ENCODE data around the gene CRISPLD2. TPM values are rescaled to one million over a fixed set of nuclear protein-coding genes. Genes with fewer than 3 reads are reported as not detected.

The CRISPLD2 gene
- total RNA-seq, 1 donor from 2014 or later = 117 TPM

DNA sequence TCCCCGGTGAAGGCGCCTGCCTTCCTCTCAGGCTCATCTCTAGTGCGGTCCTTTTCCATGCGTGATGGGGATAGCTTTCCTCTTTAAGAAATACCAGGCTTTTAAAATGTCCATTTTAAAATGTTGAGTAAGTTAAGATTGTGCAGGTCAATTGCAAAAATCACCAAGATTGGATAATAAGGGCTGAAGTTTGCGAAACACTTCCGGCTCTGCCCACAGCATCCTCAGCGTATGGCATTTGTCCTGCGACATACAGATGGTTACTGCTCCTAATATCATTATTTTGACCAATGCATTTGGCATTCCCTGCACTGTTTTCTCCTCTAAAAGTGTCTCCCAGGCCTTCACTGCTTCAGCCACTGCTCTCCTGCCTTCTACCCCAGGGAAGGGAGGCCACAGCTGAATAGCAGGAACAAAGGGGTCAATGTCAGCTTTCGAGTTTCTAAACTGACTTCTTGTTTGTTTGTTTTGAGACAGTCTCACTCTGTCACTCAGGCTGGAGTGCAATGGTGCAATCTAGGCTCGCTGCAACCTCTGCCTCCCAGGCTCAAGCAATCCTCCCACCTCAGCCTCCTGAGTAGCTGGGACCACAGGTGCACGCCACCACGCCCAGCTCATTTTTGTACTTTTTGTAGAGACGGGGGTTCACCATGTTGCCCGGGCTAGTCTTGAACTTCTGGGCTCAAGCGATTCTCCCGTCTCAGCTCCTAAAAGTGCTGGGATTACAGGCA is 91.9 kb downstream of the CRISPLD2 start:
- DNase-seq (ENCODE audit: low spot score) = no peak

DNA sequence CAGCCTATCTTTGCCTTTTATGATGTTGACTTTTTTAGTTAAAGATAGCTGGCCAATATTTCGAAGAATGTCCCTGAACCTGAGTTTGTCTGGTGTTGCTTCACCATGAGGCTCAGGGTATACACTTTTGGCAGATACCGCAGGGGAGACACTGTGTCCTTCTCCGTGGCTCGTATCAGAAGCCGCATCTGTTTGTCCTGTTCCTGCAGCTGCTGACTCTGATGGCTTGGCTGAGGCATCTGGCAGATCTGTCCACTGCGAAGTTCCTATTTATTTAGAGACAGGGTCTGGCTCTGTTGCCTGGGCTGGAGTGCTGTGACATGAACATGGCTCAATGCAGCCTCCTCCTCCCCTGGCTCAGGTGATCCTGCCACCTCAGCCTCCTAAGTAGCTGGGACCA is 93.5 kb downstream of the CRISPLD2 start:
- no peak for DNase-seq (ENCODE audit: low spot score)

DNA sequence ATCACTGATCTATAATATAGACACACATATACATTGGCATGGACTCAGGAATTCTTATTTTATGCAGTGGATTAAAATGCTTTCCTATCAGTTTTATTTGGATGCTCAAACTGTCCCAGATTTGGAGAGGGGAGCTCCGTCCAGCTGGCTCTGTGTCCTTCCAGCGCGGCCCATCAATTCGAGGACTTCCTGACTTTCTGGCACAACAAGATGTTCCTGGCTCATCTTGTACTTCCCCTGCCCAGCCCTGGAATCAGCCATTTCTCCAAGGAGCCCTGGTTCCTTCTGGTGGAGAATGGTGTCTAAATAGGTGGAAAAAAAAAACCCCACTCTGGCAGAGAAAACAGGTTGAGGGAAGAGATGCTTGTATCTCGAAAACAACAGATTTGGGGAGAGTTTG is 94.5 kb downstream of the CRISPLD2 start:
- DNase-seq (ENCODE audit: low spot score) = no peak

DNA sequence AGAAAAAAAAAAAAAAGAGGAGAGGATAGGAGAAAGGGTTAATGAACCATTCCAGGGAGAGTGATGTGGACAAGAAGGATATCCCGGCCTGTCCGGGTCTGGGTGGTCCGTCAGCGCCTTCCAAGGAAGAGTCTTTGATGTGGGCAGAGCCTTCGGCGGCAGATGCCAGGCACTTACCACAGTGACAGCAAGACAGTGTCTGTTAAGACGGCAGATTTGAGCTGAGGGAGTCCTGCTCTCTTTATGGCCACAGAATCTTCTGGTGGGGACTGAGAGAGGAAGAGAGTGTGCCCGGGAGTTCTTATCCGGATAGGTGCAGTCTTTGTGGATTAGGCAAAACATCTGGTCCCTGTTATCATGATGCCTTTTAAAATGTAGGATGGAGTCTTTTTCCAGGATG is 96.4 kb downstream of the CRISPLD2 start:
- no peak for DNase-seq (ENCODE audit: low spot score)

DNA sequence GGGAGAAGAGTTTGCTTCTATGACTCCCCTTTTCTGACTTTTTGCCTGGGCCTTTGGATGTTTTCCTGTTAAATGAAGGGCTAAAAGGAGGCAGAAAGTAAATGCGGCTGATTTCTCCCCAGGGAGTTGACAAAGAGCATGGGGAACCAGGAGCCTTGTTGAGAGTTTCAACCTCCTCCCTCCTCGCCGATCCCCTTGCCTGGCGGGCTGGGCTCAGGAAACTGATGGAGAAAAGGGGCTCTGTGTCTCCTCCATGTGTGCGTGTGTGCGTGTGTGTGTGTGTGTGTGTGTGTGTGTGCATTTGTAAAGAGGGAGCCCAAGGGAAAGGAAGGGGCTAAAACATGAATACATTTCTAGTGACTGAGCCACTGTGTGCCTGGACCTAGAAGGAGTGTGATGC is 97.1 kb downstream of the CRISPLD2 start:
- DNase-seq (ENCODE audit: low spot score) = no peak

DNA sequence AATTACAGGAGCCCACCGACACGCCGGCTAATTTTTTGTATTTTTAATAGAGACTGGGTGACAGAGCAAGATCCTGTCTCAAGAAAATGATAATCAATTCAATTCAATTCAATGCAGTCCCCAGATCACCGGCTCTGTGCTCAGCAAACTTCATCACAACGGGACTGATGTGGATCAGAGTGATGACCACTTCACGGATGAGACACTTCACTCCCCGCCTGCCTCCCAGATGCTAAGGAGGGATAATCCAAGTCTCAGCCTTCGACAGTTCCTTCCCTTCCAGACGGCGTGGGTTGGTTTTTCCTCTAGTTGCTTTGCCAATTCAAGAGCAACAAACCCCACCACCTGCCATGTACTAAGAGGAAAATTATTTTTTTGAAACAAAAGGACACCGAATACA is 97.7 kb downstream of the CRISPLD2 start:
- DNase-seq (ENCODE audit: low spot score) = no peak

DNA sequence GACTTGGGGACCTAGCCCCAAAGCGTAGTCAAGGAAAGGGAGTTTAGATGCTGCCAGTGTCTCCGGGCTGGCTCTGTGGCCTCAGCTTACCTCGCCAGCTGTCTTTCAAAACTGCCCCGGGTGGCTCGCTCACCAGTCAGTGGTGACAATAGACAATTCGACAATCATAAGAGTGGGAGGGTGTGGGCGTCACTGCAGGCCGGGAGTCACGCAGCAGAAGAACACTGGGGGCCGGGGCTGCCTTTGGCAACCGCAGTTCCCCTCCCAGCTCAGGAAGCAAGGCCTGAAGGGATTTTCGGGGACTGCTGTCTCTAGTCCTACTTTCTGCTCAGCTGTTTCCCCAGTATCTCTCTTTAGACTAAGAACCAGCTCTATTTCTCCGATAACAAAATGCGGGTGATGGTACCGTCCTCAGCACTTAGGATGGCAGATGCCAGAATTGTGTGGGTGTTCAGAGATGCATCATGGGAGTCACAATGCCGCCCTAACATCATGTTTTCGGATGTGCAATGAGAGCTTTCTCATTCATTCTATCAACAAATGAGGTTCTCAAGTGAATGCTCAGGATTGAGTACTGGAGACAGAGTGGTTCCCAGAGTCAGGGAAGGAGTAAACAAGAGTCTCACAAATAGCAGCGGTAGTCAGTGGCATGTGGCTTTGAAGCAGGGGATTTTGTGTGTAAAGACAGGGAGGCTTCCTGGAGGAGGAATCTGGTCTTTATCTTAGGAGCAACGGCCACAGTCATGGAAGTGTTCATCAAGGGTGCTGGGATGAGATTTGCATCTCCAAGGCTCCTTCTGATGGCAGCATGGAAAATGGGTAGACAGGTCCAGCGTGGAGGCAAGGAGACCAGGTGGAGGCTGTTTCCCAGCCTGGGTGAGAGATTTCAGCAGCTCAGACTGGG is 98.5 kb downstream of the CRISPLD2 start:
- DNase-seq (ENCODE audit: low spot score) = no peak

DNA sequence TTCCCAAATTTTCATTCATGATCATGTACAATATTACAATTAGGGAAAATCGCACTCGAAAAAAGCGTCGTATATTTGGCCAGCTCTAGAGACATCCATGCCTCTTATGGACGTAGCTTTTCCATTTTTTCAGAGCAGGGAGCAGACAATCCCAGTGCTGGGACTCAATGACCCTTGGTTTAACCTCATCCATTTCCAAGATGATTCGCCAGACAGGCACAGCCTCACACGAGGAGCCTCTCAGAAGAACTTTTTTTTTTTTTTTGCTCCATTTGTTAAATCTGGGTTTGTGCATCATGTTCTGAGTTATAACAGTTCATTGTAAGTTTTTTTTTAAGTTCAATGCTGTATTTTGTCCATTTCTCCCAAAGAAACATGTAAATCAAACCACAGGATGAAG is 99.5 kb downstream of the CRISPLD2 start:
- no peak for DNase-seq (ENCODE audit: low spot score)

DNA sequence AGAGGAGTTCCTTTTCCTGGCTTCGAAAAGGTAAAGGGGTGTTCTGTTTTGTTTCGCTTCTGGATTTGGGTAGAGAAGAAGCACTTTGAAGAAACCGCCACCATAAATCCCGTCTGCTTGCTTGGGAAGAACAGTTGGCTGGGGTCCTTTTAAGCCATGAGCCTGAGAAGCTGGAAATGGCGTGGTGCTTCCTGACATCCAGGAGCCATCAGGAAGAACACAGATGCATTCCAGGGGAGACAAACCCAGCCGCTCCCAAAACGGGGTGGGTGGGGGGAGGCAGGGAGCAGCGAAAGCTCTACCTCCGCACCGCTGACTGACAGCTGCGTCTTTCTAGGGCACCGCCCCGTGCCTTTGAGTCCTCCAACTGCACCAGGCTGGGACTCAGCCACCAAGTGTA is 99.9 kb downstream of the CRISPLD2 start:
- no peak for DNase-seq (ENCODE audit: low spot score)

DNA sequence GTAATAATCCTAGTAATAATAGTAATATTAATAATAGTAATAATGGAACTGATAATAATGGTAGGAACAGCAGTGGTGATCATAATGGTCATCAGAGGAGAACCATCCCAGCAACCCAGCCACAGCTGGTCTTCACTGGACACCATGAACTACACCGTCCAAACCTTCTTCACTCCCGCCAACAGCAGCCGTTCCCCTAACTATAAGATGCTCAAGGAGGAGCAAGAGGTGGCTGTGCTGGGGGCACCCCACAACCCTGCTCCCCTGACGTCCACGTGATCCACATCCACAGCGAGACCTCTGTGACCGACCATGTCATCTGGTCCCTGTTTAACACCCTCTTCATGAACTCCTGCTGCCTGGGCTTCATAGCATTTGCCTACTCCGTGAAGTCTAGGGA is 100.5 kb downstream of the CRISPLD2 start:
- DNase-seq (ENCODE audit: low spot score) = no peak

DNA sequence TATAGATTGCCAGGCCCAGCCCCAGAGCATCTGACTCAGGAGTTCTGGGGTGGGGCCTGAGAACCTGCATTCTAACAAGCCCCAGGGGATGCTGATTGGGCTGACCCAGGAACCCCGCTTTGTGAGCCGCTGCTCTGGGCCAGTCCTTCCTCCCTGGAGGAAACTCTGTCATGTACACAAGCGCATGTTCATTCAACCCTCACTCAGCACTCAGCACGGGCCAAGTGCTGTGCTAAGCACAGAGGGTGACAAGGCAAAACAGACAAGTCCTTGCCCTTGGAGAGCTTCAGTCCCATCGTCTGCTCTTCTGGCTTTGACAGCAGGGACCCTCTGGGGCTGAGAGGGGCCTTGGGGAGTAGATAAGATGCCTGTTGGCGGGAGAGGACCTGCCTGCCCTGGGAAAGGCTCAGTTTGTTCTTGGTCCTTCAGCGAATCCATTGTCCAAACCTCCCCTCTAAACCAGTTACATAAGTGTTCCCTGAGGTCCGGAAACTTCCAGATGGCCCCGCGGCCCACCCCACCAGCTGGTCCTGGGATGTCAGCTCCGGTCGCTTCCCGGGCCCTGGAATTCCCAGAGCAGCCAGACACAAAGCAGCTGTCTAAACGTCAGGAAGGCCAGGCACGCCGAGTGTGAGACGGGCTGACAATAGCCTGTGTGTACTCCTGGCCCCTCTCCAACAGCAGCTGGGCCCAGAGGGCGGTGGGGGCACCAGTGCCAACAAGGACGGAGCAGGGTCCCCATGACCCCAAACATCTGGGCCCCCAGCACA is 102.8 kb downstream of the CRISPLD2 start:
- peak; percentile 74 for DNase-seq (ENCODE audit: low spot score)

DNA sequence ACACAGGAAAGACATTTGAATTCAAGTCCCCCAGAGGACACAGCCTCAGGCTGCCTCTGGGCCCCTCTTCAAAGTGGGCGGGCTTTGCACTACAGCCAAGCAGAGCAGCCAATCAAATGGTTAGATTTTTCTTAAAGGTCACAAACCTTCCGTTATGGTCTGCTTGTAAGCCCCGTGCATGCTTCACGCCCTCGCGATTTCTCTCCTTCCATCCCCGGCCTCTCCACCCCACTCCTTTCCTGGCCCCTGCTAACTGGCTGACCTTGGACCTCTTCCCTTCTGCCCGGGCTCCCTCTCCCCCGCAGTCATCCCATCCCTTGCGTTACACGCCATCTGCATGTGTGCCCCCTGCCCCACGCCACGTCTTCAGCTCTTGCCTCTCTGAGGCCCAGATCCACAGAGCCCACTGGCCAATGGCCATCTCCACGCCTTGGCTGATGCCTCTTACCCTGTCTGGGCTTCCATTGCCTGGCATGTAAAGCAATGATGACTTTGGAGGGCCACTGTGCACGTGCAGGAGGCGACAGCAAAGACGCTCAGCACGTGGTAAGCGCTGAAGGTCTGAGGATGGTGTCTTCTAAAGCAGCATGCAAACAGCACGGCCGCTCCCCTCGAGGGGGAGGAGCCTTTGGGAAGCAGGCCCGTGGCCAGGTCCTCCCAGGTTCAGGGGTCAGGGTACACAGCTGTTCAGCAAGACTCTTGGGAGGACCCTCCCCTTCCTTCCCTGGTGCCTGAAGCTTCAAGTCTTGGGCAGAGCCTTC is 104.7 kb downstream of the CRISPLD2 start:
- no peak for DNase-seq (ENCODE audit: low spot score)

DNA sequence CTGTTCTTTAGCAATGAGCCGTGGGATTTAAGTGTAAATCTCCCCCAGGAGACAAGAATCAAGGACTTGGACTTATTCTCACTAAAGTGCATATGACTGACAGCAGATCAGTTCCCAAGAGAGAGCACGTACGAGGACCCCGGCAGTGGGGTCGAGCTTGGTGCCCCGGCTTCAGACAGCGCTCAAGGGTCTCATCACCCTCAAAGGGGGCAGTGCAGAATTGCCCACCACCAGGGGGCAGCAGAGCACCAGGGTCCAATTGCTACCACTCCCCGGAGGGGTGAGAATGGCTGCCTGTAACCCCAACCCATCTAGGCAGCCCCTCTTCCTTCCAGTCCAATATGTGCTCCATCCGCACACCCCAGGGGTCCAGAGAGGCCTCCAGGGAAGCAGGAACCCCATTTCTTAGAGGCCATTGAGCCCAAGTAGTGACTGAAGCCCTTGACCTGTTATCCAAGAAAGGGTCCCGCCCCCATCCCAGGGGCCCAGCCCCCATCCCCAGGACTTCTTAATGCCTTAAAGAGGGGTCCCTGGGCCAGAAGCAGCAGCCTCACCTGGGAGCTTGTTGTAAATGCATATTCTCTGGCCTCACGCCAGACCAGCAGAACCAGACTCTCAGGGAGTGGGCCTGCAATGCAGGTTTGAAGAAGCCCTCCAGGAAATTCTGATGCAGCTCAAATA is 105.4 kb downstream of the CRISPLD2 start:
- peak; percentile 48 for DNase-seq (ENCODE audit: low spot score)

DNA sequence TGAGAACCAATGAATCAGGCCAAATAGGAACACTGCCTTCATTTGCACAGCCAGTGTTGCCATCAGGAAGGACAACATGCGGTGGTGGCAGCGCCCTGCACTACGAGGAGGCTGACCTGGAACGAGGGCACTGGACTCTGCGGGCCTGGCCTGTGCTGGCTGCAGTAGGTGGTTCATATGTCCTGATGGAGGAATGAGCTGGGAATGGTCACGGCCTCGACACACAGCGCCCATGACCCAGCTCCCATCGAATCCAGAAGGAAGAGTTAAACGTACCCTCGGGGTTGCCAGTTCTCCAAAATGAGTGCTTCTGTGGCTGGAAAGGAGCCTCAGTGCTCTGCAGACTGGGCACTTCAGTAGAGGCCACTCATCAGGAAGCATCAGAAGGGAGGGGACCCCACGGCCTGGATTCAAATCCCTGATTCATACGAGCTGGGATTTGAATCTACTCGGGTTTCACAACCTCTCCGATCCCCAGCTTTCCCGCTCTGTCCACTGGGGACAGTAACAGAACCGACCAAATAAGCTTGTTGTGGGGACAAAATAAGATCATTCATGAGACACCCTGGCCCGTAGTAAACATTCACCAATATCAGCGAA is 106.1 kb downstream of the CRISPLD2 start:
- DNase-seq (ENCODE audit: low spot score) = no peak

DNA sequence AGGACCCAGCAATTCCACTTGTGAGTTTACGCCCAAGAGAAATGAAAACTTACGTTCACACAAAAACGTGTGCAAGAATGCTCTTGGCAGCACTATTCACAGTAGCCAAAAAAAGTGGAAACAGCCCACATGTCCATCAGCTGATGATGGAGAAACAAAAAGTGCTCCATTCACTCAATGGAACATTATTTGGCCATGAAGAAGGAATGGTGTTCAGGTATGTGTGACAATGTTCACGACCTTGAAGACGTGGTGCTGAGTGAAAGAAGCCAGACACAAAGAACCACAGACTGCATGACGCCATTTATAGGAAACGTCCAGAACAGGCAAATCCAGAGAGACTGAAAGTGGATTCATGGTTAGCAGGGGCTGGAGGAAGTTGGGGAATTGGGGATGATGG is 106.7 kb downstream of the CRISPLD2 start:
- DNase-seq (ENCODE audit: low spot score) = no peak

DNA sequence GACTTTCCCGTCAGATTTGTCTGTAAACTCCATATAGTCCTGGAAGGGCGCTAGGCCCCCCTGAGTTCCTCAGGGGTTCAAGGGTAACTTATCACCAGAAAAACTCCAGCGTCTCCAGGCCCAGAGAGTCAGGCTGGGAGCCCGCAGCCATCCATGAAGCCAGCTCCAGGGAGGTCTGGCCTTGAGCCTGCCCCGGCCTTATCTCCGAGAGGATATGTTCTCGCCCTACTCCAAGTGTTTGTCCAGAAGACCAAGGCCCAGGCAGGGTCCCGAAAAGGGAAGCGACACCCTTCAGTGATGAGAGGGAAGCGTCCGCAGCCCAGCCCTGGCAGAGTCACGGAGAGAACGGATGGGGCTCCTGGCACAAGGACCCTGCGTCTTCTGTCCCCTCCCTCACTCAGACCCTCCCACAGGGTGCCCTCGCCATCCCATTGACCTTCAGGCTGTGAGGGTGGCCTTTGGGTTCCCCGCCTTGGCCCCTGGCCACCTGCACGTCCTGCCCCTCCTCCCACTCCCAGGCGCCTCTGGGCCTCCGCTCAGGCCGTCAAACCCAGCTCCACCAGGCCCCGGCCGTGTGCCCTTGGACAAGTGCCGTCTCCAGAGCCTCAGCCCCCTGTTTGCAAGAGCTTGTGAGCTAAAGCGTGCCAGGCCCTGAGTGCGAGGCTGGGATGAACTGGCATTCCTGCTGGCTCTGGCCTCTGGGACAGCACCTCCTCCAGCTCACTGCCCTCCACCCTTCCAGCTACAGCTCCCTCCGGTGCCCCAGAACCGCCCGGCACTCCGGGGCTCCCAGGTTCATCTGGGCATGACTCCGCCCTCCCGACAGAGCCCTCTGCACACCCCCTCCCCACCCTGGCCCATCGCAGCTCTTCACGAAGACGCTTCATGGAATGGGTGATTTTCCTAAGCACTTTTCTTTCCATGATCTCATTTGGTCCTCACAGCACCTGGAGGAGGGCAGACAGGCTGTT is 108.1 kb downstream of the CRISPLD2 start:
- no peak for DNase-seq (ENCODE audit: low spot score)

DNA sequence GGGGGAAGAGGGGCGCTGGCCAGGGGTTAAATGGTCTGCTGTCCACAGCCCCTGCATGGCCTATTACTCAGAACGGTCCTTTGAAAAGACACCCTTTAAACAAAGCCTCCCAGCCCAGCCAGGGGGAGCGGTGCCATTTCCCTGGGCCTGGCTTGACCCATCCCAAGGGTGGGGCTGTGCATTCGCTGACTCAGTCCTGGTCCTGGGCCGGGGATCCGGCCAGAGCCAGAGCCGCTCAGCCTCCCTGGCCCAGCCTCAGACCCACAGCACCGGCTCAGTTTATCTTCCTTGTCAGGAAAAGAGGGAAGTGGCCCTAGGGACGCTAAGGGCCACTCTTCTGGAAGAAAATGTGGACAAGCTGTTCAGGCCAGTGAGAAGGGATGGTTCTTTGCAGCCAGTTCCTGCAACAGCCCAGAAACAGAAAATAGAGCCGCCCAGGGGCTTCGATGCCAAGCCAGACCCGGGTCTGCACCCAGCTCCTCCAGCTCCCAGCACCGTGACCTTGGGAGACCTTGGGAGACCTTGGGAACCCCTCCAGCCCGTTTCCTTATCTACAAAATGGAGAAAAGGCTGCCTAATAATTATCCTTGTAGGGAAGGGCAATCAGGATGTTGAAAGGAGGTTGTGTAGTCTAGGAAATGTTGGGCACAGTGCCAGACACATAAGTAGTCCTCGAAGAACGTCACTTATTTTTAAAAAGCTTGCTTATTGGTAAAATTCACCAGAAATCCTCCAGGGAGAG is 109.1 kb downstream of the CRISPLD2 start:
- peak; percentile 61 for DNase-seq (ENCODE audit: low spot score)

DNA sequence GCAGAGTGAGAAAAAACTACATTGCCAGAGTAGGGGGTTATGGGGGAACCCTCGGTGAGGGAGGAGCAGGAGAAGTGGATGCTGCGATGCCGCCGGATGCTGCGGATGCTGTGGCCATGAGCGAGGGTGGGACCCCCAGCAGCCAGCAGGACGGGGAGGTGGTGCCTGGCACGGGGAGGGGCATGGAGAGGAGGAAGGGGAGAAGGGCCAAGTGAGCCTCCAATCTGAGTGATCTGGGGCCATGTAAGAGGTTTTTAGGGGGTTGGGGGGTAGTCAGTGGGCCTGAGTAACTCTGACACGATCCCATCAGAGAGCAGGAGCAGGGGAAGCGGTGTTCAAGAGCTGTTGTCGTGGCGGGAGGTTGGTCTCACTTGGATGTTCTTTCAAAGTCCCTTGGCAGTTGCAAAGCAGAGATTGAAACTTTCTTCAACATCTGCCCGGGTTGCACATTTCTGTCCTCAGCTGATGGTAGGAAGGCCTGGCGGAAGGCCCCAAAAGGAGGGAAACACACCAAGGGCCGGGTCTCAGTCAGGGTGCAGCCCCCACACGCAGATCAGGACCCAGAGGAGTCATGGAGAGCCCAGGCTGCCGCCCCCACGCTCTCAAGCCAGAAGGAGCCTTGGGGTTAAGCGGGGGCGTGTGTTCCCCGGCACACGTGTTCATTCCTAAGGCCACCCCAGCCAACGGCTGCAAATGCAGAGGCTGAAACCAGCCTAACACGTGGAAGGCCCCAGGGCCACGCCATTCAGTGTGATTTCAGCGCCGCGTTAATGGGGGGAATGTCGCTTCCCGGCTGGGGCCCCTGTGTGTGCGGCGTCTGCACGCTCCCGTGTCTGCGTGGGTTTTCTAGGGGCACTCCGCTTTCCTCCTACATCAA is 109.9 kb downstream of the CRISPLD2 start:
- no peak for DNase-seq (ENCODE audit: low spot score)

Data from mucosa of gallbladder (tissue), 1 donor.